Renal pelvis (tissue), 4 donors: ENCODE data around the gene AHRR. TPM values are rescaled to one million over a fixed set of nuclear protein-coding genes. Genes with fewer than 3 reads are reported as not detected.
"Not testable (repeated sequence)": the region's sequence is repeated elsewhere in the genome, so short reads cannot be mapped to it uniquely, and the experiment has no call there.

ENCODE experiments used
- DNase-seq: peaks from one replicate; pipeline ENCODE4 v3.0.0-alpha.2; 2013
- polyA plus RNA-seq, 3 donors: library from polyadenylated mRNA; unstranded; fragments of 120-200 nt; gene quantifications; one replicate each; pipeline ENCODE4 v1.2.1, GENCODE V29; 2013; ENCODE audit not compliant: insufficient read length in 3 of 3

Gene AHRR
- polyA plus RNA-seq, 3 donors, result 2.4 to 3.6 (median 2.8) TPM

DNA sequence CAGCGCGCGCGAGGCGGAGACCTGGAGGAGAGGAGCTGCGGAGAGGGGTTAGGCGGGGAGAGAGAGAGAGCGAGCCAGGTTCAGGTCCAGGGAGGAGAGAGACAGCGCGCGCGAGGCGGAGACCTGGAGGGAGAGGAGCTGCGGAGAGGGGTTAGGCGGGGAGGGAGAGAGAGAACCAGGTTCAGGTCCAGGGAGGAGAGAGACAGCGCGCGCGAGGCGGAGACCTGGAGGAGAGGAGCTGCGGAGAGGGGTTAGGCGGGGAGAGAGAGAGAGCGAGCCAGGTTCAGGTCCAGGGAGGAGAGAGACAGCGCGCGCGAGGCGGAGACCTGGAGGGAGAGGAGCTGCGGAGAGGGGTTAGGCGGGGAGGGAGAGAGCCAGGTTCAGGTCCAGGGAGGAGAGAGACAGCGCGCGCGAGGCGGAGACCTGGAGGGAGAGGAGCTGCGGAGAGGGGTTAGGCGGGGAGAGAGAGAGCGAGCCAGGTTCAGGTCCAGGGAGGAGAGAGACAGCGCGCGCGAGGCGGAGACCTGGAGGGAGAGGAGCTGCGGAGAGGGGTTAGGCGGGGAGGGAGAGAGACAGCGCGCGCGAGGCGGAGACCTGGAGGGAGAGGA, 152.8 kb downstream of the AHRR start:
- DNase-seq, result not testable (repeated sequence)

DNA sequence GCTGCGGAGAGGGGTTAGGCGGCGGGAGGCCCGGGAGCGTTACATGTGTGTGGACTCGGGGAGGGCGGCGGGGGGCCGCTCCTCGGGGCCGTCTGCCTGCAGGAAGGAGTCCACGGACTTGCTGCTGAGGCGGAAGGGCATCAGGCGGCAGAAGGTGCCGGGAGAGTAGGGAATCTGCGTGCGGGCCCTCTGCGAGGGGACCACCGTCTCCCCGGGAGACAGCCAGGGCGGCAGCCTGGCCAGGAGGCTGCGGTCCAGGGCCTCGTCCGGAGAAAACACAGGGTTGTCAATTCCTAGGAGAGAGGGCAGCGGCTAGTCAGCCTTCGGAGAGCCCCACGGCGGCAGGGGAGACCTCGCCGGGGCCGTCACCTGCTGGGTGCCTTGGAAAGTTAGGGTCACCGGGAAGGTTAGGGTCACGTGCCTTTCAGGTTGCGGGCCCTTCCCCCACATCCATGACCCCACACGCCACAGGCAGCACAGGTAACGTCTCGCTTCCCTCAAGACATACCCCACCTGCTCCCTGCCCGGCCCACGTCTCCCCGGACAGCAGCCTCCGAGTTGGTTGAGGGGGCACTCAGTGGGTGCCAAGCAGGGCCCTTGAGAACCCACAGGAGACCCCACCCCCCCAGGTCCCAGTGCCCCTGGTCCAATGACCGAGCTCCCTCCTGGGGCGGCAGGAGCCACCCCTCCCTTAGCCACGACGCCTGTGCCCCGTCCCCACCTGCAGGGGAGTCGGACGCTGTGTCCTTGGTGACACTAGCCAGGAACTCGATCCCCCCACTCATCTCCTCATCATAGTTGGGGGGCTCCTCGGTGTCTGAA, 153.5 kb downstream of the AHRR start:
- no peak for DNase-seq

GRCh38 chr5:475704-476101, 154.2 kb downstream of the AHRR start:
- no peak for DNase-seq

DNA sequence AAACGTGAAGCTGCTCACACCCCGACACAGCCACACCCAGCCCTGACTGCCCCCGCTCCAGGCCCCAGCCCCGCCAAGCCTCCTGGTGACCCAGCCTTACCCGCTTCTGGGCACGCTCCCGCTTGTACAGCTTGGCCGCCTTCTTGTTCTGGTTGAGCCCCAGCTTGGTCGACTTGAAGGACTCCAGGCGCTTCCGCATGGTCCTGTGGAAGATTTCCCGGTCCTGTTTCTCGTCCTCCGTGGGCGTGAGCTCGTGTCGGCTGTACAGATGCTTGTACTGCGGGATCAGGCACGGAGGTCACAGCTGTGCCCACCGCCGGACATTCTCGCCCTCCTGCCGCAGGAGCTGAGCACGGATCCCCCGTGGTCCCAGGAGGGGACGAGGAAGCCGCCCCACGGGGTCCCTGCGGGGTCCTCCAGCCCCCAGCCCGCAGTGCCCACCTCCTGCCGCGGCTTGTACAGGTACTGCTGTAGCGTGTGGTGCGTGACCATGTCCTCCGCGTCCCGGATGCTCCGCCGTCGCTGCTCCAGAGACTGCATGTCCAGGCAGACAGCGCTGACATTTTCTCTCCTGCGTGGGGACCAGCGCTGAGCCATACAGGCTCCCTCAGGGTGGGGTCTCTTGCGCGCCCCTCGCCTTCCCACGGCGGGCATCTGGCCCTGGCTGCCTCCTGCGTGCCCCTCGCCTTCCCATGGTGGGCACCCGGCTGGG, 154.7 kb downstream of the AHRR start:
- no peak for DNase-seq

- DNase-seq, result no peak
These were observed 155.3 kb downstream of the AHRR start for GRCh38 chr5:476814-477175.

- no peak for DNase-seq
These were observed 155.7 kb downstream of the AHRR start for GRCh38 chr5:477247-477646.

DNA sequence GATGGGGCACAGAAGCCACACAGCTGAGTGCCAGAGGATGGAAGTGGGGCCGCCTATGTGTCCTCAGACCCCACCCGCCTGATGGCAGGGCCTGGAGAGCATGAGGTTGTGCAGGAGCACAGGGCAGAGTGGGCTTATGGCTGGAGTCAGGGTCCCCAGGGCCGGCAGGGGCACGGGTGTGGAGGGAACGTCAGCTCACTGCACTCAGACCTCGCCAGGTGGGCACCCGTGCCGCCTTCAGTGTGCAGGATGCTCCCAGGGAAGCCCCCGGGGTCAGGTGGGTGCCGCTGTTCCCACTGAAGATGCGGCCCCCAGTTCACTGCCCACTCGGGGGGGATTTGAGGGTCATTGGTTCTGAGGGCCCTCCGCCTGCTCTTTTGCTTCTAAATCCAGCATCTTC, 156.4 kb downstream of the AHRR start:
- no peak for DNase-seq

DNA sequence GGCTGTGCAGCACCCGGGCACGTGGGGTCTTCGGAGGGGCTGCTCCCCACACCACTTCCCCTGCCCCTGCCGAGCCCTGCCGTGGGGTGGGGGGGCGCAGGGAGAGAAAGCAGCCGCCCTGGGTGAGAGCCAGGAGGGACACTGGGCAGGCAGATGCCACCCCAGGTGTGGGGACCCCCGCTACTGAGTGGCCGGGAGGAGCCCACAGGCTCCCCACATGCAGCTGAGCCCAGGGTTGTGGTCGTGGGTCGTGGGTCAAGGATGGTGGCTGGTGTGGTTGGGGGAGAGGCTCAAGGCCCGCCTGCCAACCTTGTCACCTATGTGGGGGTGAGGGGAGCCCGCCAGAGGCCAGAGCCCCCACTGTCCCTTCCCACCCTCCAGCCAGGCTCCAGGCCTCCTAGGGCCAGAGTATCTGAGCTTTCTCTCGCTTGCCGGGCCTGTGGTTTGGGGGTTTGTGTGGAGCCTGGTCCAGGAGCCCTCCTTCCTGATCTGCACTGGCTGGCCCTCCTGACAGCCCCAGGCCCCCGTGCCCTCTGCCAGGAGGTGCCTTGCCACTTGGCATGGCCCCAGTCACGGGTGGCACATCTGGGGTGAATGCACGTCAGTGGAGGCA, 157.0 kb downstream of the AHRR start:
- DNase-seq, result no peak

DNA sequence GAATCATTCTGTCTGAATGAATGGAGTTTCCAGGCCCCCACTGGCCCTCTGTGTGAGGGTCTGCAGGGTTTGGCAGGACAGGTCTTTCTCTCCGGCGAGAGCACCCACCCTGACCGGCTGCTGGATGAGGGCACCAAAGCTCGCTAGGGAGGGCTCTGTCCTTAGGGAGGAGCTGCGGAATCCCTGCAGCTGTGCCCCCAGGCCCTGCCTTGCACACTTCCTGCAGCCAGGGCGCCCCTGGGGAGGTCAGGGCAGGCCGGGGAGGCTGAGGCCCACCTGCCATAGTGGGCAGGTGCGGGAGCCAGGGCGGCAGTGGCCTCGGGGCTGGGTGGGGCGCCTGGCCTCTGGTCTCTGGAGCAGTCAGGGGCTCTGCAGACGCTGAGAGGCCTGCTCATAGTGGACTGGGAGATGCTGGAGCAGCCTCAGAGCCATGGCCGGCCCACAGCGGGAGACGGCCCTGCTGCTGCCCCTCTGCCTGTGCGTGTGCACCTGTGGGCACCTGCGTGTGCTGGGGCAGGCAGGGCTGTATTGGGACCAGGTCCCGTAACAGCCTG, 157.5 kb downstream of the AHRR start:
- no peak for DNase-seq

GRCh38 chr5:479566-480319, 158.2 kb downstream of the AHRR start:
- DNase-seq, result no peak

DNA sequence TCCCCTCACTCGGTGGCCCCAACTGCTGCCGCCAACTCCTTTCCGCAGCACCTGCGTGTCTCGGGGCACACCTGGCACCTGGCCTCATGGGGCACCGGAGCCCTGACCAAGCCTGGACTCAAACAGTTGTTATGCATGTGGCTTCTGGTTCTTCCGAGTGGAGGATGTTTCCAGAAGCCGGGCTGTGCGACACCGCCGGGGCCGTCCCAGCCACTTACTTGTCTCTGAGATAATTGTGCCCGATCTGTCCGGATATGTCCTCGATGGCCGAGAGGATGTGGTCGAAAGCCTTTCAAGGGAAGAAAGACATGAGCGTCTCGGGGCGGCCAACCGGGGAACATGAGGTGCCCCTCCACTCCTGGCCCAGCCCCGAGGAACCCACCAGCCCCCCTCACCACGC, 159.8 kb downstream of the AHRR start:
- no peak for DNase-seq

DNA sequence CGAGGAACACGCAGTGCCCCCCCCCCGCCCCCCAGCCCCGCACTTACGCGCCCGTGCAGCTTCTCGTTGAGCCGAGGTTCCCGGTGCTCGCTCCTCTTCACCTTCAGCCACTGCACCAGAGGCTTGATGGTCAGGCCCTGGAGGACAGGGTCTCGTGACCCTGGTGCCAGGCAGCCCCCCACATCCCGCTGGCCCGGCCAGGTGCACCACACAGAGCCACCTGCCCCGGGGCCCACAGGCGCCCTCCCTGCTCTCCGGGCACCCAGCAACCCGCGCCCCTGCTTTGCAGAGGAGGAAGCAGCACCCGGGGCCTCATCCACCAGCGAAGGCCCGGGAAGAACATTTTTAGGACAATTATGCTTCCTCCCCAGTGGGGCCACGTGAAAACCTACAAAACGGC, 160.5 kb downstream of the AHRR start:
- no peak for DNase-seq

- DNase-seq, result no peak
These were observed 161.0 kb downstream of the AHRR start for GRCh38 chr5:482506-482905.

DNA sequence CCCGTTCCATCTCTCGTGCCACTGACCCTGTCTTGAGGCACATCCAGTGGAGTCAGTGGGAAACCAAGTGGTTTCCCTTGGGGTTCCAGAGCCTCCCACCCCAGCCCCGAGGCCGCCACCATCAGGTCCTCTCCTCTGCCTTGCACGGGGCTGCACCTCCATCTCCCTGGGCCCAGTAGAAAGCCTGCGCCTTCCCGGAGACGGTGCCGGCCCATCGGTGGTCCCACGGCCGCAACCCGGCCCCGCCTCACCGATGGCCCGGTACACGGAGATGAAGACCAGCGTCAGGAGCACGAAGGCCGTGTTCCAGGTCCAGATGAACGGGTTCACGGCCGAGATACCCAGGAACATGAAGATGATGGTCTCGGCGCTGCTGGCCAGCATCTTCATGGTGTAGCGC, 161.5 kb downstream of the AHRR start:
- DNase-seq, result no peak

DNA sequence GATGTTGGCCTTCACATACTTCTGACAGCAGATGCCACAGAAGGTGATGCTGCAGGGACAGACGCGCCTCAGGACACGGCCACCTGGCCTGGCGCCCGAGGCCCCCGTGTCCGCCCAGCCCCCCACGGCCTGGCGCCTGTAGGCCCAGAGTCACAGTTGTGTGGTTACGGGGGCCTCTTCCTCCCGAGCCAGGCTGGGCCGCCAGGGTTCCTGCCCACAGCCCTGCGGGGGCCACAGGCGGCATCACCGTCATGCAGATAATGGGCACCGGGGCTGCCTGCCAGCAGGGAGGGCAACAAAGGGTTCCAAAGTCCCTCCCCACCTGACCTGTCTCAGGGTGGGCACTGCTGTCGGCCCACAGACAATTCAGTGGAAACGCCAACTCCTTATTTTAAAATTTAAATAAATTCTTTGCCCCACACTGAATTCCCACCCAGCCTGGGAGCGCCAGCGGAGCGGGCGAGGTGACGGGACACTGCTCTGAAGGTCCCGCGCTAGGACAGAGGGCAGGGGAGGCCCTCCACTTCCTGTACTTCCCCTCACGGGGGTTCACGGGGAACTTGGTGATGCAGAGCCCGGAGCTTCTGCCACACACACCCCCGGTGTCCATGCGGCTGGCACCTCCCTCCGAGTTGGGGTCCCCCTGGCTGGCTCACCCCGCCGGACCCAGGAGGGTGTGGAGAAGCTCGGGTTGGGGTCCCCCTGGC, 162.1 kb downstream of the AHRR start:
- DNase-seq, result no peak

- DNase-seq, result no peak
These were observed 163.0 kb downstream of the AHRR start for GRCh38 chr5:484556-484955.

DNA sequence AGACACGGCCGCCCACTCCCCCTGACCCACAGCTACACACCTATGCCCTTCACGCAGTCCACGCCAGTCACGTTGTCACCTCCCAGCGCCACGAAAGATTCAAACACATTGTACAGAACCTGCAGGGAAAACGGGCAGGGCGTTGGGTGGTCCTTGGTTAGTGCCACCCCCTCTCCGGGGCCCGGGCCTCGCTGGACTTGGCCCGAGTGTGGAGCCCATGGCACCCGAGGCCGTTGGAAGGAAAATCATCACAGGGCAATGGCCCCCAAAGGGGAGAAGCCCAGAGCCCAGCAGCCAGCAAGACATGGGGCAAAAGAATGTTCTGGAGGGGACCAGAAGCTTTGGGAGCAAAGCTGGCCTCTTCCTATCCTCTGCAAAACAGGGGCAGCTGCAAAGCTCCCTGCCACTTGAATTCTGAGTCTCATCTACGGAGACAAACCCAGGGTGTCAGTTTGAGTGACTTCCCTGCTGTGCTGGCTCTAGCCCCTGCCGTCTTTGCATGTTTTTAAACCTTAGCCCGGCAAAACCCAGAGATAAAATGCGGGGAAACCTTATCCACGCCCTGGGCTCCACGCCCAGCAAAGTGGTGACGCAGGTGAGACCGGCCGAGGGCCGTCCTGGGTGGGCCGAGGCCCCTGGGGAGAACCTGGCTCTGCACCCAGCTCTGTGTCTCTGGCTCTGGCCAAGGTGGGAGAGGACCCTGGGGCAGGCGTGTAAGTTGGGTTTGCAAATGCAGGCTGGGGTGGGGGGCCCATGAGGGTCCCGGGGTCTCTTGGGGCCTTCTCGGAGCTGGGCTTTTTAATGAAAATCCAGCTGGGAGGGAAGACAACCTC, 163.8 kb downstream of the AHRR start:
- DNase-seq, result no peak

- DNase-seq, result no peak
These were observed 164.5 kb downstream of the AHRR start for GRCh38 chr5:485946-486491.

DNA sequence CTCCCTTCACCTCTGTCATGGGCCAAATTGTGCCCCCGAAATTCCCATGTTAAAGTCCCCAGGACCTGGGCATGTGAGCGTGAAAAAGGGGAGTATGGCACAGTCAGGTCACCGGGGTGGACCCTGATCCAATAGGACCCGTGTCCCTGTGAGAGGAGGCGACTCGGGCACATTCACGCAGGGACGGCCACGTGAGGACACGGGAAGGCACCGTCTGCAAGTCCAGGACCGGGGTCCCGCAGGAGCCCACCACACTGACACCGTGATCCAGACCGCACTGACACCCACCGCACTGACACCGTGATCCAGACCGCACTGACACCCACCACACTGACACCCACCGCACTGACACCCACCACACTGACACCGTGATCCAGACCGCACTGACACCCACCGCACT, 165.1 kb downstream of the AHRR start:
- DNase-seq, result not testable (repeated sequence)
